ENCODE measurements around the gene EPGN.
A peak's percentile ranks its signal among the peaks of the same experiment; 100 is the strongest.
"Not testable (repeated sequence)": the region's sequence is repeated elsewhere in the genome, so short reads cannot be mapped to it uniquely, and the experiment has no call there.

EPGN gene

DNA sequence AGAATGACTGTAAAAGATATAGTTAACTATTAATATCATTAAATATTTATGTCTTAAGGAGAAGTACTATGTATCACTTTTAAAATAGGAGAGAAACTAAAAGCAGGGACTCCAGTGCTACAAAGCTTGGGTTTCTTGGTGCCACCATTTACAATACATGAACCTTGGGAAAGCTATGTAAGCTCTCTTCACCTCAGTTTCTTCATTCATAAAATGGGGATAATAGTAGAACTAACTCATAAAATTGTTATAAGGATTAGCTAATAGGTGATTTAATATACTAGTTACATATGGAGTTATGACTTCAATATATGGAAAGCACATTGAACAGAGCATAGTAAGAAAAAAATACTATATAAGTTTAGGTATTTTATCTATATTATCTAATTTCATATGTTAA is 23.7 kb downstream of the EPGN start:
- DNase-seq (ENCODE audit: low read depth), result no peak

DNA sequence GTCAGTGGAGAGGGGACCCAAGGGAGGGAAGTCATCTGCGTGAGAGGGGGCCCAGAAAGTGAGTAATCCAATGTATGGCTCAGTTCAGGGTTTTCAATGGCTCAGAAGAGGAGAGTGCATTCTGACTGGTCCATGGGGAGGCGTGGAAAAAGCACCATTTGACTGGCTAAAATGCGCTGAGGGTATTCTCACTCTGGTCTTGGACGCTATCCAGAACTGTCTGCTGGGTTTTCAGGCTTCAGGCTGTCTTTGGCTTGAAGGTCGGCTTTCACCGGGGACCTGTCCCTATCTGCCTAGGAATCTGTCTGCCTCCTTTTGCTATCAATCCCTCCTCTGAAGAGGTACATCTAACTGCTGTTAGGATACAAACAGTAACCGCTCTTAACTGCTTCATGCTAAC is 26.4 kb downstream of the EPGN start:
- no peak overlapping the region for H3K4me3 ChIP-seq (ENCODE audit: low read length)
- DNase-seq (ENCODE audit: low read depth), result no peak
- TF ChIP-seq, protein P1, sequence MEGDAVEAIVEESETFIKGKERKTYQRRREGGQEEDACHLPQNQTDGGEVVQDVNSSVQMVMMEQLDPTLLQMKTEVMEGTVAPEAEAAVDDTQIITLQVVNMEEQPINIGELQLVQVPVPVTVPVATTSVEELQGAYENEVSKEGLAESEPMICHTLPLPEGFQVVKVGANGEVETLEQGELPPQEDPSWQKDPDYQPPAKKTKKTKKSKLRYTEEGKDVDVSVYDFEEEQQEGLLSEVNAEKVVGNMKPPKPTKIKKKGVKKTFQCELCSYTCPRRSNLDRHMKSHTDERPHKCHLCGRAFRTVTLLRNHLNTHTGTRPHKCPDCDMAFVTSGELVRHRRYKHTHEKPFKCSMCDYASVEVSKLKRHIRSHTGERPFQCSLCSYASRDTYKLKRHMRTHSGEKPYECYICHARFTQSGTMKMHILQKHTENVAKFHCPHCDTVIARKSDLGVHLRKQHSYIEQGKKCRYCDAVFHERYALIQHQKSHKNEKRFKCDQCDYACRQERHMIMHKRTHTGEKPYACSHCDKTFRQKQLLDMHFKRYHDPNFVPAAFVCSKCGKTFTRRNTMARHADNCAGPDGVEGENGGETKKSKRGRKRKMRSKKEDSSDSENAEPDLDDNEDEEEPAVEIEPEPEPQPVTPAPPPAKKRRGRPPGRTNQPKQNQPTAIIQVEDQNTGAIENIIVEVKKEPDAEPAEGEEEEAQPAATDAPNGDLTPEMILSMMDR (conservative IDR thresholded peaks at IDR 0.05; ENCODE audit: low read length), result no peak

More for the DNA sequence above, 23.7 kb downstream of the EPGN start:
- H3K4me3 ChIP-seq (ENCODE audit: low read length), result no peak overlapping the region
- TF ChIP-seq, protein P1 (conservative IDR thresholded peaks at IDR 0.05; ENCODE audit: low read length), result no peak

DNA sequence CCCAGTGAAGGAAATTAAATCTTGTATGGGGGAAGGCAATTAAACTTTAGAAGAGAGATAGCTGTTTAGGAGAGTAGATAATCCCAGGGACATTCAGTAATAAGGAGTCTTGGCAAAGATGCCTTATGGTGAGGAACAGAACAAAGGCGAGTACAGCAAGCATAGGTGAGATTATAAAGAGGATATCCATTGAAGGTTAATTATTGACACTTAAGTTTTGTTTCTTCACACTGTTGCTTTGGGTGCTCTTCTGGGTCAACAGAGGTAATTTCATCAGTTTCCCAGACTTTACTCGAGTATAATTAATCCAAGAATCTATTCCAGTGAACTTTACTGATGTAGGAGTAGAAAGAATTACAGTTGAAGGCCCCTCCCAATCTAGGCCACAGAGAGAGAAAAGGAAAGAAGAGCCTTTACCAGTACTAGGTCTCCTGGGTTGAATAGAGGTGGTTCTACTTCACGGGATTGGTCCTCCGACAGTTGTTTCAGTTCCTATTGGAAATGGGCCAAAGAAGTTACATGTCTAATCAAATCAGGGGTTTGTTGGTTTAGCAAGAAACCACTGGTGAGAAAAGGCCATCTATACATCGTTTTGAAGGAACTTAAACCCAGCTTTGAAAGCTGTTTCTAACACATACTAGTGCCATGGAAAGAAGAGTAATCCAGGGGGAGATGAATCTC is 27.2 kb downstream of the EPGN start:
- DNase-seq (ENCODE audit: low read depth), result no peak
- TF ChIP-seq, protein P1 (conservative IDR thresholded peaks at IDR 0.05; ENCODE audit: low read length), result no peak
- no peak overlapping the region for H3K4me3 ChIP-seq (ENCODE audit: low read length)

DNA sequence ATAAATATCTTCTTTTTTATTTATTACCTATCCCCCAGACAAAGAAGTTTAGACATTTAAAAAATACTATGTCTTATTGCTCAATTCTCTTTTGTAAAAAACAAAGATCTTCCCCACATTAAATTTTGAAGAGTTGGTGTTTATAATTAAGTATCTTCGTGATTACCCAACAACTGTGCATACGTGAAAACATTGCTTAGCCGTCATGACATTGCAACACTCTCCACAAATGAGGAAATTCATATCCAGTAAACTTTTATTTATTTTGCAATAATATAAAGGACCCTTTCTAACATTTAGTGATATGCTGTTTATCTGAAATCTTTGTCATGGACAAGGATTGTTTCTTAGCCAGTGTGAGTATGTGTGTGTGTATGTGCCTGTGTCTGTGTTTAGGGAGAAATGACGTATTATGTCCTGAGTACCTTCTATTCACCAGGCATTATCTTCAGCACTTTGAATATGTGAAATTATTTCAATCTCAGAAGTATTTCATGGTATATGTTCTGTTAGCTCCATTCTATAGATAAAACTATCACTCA is 30.6 kb downstream of the EPGN start:
- TF ChIP-seq, protein P1 (conservative IDR thresholded peaks at IDR 0.05; ENCODE audit: low read length), result no peak
- H3K4me3 ChIP-seq (ENCODE audit: low read length), result no peak overlapping the region
- DNase-seq (ENCODE audit: low read depth), result peak; percentile 8

DNA sequence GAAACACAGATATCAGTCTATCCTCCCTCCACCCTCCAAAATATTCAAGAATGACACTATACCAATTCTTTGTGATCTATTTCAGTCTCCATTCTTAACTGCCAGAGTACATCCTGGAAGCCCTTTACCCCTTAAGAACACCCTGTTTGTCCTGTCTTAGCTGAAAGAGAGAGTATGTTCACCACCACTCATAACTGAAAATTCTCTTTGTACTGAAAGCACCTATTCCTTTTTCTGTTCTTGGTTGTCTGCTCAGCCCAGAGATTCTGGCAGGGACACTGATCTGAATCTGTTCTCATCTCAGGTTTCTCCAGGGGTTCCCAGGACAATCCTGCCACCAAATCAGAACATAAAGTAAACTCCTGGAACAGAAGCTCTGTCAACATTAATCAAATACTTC is 31.2 kb downstream of the EPGN start:
- TF ChIP-seq, protein P1 (conservative IDR thresholded peaks at IDR 0.05; ENCODE audit: low read length), result no peak

DNA sequence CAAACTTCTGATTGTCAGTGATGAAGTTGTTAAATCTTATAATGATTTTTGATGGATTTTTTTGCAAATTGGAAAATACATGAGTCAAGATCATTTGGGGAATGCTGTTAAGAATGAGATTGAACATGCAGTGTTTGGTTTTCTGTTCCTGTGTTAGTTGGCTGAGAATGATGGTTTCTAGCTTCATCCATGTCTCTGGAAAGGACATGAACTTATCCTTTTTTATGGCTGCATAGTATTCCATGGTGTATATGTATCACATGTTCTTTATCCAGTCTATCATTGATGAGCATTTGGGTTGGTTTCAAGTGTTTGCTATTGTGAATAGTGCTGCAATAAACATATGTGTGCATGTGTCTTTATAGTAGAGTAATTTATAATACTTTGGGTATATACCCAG is 32.2 kb downstream of the EPGN start:
- H3K4me3 ChIP-seq (ENCODE audit: low read length); DNase-seq (ENCODE audit: low read depth): not testable (repeated sequence)

More for the DNA sequence above, 31.2 kb downstream of the EPGN start:
- H3K4me3 ChIP-seq (ENCODE audit: low read length), result no peak overlapping the region
- no peak for DNase-seq (ENCODE audit: low read depth)

DNA sequence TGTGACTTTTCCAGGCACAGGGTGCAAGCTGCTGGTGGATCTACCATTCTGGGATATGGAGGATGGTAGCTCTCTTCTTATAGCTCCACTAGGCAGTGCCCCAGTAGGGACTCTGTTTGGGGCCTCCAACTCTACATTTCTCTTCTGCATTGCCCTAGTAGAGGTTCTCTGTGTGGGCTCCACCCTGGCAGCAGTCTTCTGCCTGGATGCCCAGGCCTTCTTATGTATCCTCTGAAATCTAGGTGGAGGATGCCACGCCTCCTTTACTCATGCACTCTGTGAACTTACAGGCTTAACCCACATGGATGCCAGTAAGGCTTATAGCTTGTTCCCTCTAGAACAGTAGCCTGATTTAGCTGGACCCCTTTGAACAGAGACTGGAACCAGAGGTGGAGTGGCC is 35.8 kb downstream of the EPGN start:
- TF ChIP-seq, protein P1 (conservative IDR thresholded peaks at IDR 0.05; ENCODE audit: low read length), result no peak
- no peak overlapping the region for H3K4me3 ChIP-seq (ENCODE audit: low read length)
- no peak for DNase-seq (ENCODE audit: low read depth)

Data from AG10803 (cell line).